Breast epithelium (tissue), 3 donors: ENCODE measurements around the gene S100A14.

ENCODE experiments used
- POLR2A ChIP-seq: fragments of 450-650 bp; IDR thresholded peaks from one replicate; pipeline ENCODE4 v1.6.1; 2016; ENCODE audit warnings: antibody characterized with exemption, mild to moderate bottlenecking, moderate library complexity
- POLR2AphosphoS5 ChIP-seq, 3 donors: sonication (generic); formaldehyde crosslinking; IDR thresholded peaks; one replicate each; pipeline ENCODE4 v1.6.1; 2017; ENCODE audit warnings: antibody characterized with exemption in 3 of 3
- TF ChIP-seq, protein P1 (sequence below), 3 donors: fragments of 450-650 bp; IDR thresholded peaks; one replicate each; pipeline ENCODE4 v1.5.1; 2016 to 2017; ENCODE audit warnings: antibody characterized with exemption in 3 of 3, mild to moderate bottlenecking in 3 of 3, moderate library complexity in 3 of 3

DNA sequence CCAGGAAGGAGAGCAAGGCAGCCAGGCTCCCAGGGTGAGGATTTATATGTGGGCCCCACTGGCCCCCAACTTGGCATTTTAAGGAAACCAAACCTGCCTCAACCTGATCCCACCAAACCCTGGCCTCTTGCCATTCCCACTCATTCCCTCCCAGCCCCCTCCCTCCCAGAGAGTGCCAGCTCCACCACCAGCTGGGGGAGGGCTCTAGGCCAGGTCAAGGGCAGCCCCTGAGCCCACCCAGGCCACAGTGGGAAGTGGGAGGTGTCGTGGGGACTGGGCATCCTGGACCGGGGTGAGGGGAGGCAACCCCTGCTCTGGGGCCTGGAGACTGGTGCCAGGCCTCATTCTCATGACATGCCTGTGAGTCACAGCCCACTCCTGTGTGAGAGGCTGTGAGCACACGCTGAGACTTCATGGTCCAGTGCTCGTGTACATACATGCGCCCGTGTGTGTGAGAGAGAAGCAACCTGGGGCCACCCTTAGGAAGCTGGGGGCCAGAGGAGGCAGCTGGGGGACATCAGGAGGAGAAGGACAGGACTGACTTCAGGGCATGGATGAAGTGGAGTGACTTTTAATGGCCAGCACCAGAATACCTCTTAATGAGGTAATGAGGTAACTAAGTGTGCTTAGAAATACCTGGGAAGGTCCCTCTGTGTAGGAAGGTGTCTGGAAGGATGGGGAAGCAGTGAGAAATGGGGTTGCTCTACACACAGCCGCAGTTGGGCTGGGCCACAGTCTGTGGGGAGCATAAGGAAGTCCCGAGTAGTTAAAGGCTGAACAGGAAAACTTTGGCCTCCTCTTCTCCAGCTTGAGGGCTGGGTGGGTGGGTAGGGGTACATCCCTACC lies 50.4 kb downstream of the S100A14 start, which contains the start of gene S100A2:
- TF ChIP-seq, protein P1, sequence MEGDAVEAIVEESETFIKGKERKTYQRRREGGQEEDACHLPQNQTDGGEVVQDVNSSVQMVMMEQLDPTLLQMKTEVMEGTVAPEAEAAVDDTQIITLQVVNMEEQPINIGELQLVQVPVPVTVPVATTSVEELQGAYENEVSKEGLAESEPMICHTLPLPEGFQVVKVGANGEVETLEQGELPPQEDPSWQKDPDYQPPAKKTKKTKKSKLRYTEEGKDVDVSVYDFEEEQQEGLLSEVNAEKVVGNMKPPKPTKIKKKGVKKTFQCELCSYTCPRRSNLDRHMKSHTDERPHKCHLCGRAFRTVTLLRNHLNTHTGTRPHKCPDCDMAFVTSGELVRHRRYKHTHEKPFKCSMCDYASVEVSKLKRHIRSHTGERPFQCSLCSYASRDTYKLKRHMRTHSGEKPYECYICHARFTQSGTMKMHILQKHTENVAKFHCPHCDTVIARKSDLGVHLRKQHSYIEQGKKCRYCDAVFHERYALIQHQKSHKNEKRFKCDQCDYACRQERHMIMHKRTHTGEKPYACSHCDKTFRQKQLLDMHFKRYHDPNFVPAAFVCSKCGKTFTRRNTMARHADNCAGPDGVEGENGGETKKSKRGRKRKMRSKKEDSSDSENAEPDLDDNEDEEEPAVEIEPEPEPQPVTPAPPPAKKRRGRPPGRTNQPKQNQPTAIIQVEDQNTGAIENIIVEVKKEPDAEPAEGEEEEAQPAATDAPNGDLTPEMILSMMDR (IDR thresholded peaks at IDR 0.05): no peak
- TF ChIP-seq POLR2AphosphoS5 (IDR thresholded peaks at IDR 0.05) (peak in 2 of 3 donors; percentile 22 to 52), POLR2A (no peak)
